HepG2 (cell line): Measurements from ENCODE around the gene CRAT. TPM values are rescaled to one million over a fixed set of nuclear protein-coding genes. Genes with fewer than 3 reads are reported as not detected.

Experiments used
- BRD4 ChIP-seq: sonication (generic); formaldehyde crosslinking; IDR thresholded peaks from 2 replicates; pipeline ENCODE4 v1.4.0; 2020; ENCODE audit warnings: missing genetic modification reagents
- DDIT3 ChIP-seq: sonication (generic); formaldehyde crosslinking; IDR thresholded peaks from 2 replicates; pipeline ENCODE4 v1.4.0; 2020; ENCODE audit warnings: mild to moderate bottlenecking, missing genetic modification reagents
- ELF4 ChIP-seq: sonication (generic); formaldehyde crosslinking; IDR thresholded peaks from 2 replicates; pipeline ENCODE4 v1.5.0; 2020; ENCODE audit warnings: missing genetic modification reagents, mild to moderate bottlenecking, moderate library complexity, borderline replicate concordance
- FOXK1 ChIP-seq: sonication (generic); formaldehyde crosslinking; IDR thresholded peaks from 2 replicates; pipeline ENCODE4 v1.4.0; 2020; ENCODE audit warnings: low read depth, missing genetic modification reagents, borderline replicate concordance
- GPN1 ChIP-seq: sonication (generic); formaldehyde crosslinking; IDR thresholded peaks from 2 replicates; pipeline ENCODE4 v1.5.1; 2020; ENCODE audit warnings: missing genetic modification reagents, borderline replicate concordance
- IRF2 ChIP-seq: IDR thresholded peaks from 2 replicates; pipeline ENCODE4 v1.6.1; 2018; ENCODE audit warnings: missing genetic modification reagents, missing compliant biosample characterization
- KLF15 ChIP-seq: sonication (generic); formaldehyde crosslinking; IDR thresholded peaks from 2 replicates; pipeline ENCODE4 v1.8.1; 2023; ENCODE audit warnings: borderline replicate concordance, mild to moderate bottlenecking, inconsistent platforms, missing genetic modification reagents, mixed read lengths
- MAFF ChIP-seq: IDR thresholded peaks from 2 replicates; pipeline ENCODE4 v1.6.1; 2011; ENCODE audit warnings: low read depth, low read length, improper control_type of control experiment
- MED13 ChIP-seq: sonication (generic); formaldehyde crosslinking; IDR thresholded peaks from 2 replicates; pipeline ENCODE4 v1.5.0; 2020; ENCODE audit warnings: missing genetic modification reagents
- PRPF4 ChIP-seq: fragments of 200-400 bp; formaldehyde crosslinking; IDR thresholded peaks from 2 replicates; pipeline ENCODE4 v1.6.1; 2016; ENCODE audit warnings: low read length, low read depth; ENCODE audit not compliant: poor library complexity, severe bottlenecking
- SALL2 ChIP-seq: sonication (generic); formaldehyde crosslinking; IDR thresholded peaks from 2 replicates; pipeline ENCODE4 v1.8.1; 2023; ENCODE audit warnings: mild to moderate bottlenecking, missing genetic modification reagents, inconsistent platforms
- SOX6 ChIP-seq, 2 experiments: fragments of 450-650 bp in 1 of 2; sonication (generic) in 1 of 2; formaldehyde crosslinking in 1 of 2; IDR thresholded peaks; 2 replicates each; pipeline versions ENCODE4 v1.4.0 to v1.6.1; 2017 to 2020; ENCODE audit warnings: antibody characterized with exemption in 1 of 2, mild to moderate bottlenecking in 1 of 2, missing genetic modification reagents in 1 of 2
- U2AF2 ChIP-seq: fragments of 200-400 bp; formaldehyde crosslinking; IDR thresholded peaks from 2 replicates; pipeline ENCODE4 v1.6.1; 2017; ENCODE audit warnings: low read depth, mild to moderate bottlenecking, low read length
- ZFP90 ChIP-seq: sonication (generic); formaldehyde crosslinking; IDR thresholded peaks from 2 replicates; pipeline ENCODE4 v1.8.0; 2022; ENCODE audit warnings: missing genetic modification reagents, mild to moderate bottlenecking, inconsistent platforms, borderline replicate concordance
- ZNF354B ChIP-seq: sonication (generic); formaldehyde crosslinking; IDR thresholded peaks from 2 replicates; pipeline ENCODE4 v1.8.0; 2022; ENCODE audit warnings: mild to moderate bottlenecking, missing genetic modification reagents
- ZNF367 ChIP-seq: sonication (generic); formaldehyde crosslinking; IDR thresholded peaks from 2 replicates; pipeline ENCODE4 v1.4.0; 2020; ENCODE audit warnings: missing genetic modification reagents, borderline replicate concordance
- ZNF713 ChIP-seq: sonication (generic); formaldehyde crosslinking; IDR thresholded peaks from 2 replicates; pipeline ENCODE4 v1.4.0; 2020; ENCODE audit warnings: mild to moderate bottlenecking, missing genetic modification reagents
- ZNF841 ChIP-seq: sonication (generic); formaldehyde crosslinking; IDR thresholded peaks from 2 replicates; pipeline ENCODE4 v1.8.1; 2023; ENCODE audit warnings: missing genetic modification reagents, borderline replicate concordance
- polyA plus RNA-seq, 8 experiments: library from polyadenylated mRNA; depleted of rRNA in 3 of 8; stranded (reverse) in 7 of 8; unstranded in 1 of 8; fragments of >200 nt; fragmentation: Illumina TruSeq in 4 of 8; extraction: Trizol in 4 of 8; gene quantifications; 2 replicates each; pipeline versions ENCODE4 v1.2.1 to v1.2.3, GENCODE V29; 2011 to 2016; ENCODE audit warnings: low read depth in 4 of 8, missing spikeins in 1 of 8, mixed read lengths in 1 of 8; ENCODE audit not compliant: insufficient read depth in 1 of 8
- total RNA-seq, 5 experiments: library from RNA; depleted of rRNA; stranded (reverse); fragments of >200 nt; fragmentation: Illumina TruSeq; extraction: Trizol; gene quantifications; 2 replicates each; pipeline ENCODE4 v1.2.3, GENCODE V29; 2016; ENCODE audit warnings: low read depth in 1 of 5
- TF ChIP-seq, protein P1 (sequence below): sonication (generic); formaldehyde crosslinking; IDR thresholded peaks from 2 replicates; pipeline ENCODE4 v1.4.0; 2020; ENCODE audit warnings: missing genetic modification reagents, borderline replicate concordance
- TF ChIP-seq, protein P2 (sequence below): sonication (generic); formaldehyde crosslinking; IDR thresholded peaks from 2 replicates; pipeline ENCODE4 v1.8.0; 2022; ENCODE audit warnings: mild to moderate bottlenecking, missing genetic modification reagents, moderate library complexity
- TF ChIP-seq, protein P3 (sequence below): sonication (generic); formaldehyde crosslinking; IDR thresholded peaks from 2 replicates; pipeline ENCODE4 v1.5.1; 2020; ENCODE audit warnings: missing genetic modification reagents, mild to moderate bottlenecking, borderline replicate concordance

The CRAT gene
- total and polyA plus RNA-seq, 2 of the 13 experiments (the other 11 are each of a cell fraction or from before 2014, with no cell fraction given), result 26.1 to 26.6 TPM

GRCh38 chr9:129110740-129111527 lies at the start of gene CRAT, which contains the start of gene PTPA (continued):
- TF ChIP-seq, protein P1, sequence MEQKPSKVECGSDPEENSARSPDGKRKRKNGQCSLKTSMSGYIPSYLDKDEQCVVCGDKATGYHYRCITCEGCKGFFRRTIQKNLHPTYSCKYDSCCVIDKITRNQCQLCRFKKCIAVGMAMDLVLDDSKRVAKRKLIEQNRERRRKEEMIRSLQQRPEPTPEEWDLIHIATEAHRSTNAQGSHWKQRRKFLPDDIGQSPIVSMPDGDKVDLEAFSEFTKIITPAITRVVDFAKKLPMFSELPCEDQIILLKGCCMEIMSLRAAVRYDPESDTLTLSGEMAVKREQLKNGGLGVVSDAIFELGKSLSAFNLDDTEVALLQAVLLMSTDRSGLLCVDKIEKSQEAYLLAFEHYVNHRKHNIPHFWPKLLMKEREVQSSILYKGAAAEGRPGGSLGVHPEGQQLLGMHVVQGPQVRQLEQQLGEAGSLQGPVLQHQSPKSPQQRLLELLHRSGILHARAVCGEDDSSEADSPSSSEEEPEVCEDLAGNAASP, result peak; percentile 17; the same call in 1 of the 2 replicates
- TF ChIP-seq GPN1 (CRISPR knock-in tag) (no peak), ZNF841 (CRISPR knock-in tag) (no peak), ZNF713 (no peak; the same call in 1 of the 2 replicates), ZNF354B (CRISPR knock-in tag) (0 out of 2 replicates have a peak, but pooled peaks have one; percentile 9), PRPF4 (no peak), ELF4 (CRISPR knock-in tag) (0 out of 2 replicates have a peak, but pooled peaks have one; percentile 10), MED13 (CRISPR knock-in tag) (no peak), DDIT3 (no peak), MAFF (no peak), SALL2 (CRISPR knock-in tag) (peak; percentile 57), ZNF367 (CRISPR knock-in tag) (no peak), ZFP90 (CRISPR knock-in tag) (no peak; the same call in none of the 2 replicates), FOXK1 (CRISPR knock-in tag) (no peak), U2AF2 (no peak), SOX6 (IDR thresholded peaks at IDR 0.05) (no peak), SOX6 (CRISPR knock-in tag; IDR thresholded peaks at IDR 0.05) (no peak), IRF2 (CRISPR knock-in tag) (0 out of 2 replicates have a peak, but pooled peaks have one; percentile 20), KLF15 (CRISPR knock-in tag) (no peak), BRD4 (CRISPR knock-in tag) (no peak; the same call in 1 of the 2 replicates)
- TF ChIP-seq, protein P2, sequence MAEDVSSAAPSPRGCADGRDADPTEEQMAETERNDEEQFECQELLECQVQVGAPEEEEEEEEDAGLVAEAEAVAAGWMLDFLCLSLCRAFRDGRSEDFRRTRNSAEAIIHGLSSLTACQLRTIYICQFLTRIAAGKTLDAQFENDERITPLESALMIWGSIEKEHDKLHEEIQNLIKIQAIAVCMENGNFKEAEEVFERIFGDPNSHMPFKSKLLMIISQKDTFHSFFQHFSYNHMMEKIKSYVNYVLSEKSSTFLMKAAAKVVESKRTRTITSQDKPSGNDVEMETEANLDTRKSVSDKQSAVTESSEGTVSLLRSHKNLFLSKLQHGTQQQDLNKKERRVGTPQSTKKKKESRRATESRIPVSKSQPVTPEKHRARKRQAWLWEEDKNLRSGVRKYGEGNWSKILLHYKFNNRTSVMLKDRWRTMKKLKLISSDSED (CRISPR knock-in tag), result no peak
- TF ChIP-seq, protein P3, sequence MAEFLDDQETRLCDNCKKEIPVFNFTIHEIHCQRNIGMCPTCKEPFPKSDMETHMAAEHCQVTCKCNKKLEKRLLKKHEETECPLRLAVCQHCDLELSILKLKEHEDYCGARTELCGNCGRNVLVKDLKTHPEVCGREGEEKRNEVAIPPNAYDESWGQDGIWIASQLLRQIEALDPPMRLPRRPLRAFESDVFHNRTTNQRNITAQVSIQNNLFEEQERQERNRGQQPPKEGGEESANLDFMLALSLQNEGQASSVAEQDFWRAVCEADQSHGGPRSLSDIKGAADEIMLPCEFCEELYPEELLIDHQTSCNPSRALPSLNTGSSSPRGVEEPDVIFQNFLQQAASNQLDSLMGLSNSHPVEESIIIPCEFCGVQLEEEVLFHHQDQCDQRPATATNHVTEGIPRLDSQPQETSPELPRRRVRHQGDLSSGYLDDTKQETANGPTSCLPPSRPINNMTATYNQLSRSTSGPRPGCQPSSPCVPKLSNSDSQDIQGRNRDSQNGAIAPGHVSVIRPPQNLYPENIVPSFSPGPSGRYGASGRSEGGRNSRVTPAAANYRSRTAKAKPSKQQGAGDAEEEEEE (CRISPR knock-in tag), result no peak
